ENCODE data around the gene CCDC174. TPM values are rescaled to one million over a fixed set of nuclear protein-coding genes. Genes with fewer than 3 reads are reported as not detected.

The CCDC174 gene
- total and polyA plus RNA-seq, 4 donors: 4.9 to 14.2 (median 7.0) TPM

- Histone ChIP-seq H3K27me3 (ENCODE audit: control insufficient read depth in 4 of 4, insufficient read depth in 4 of 4, low read length in 3 of 4) (no peaks in the 10 kb centered on the region), H3K9ac (ENCODE audit: low read depth in 1 of 2, low read length in 2 of 2) (no peak overlapping the region), H3K4me3 (ENCODE audit: low read depth in 1 of 3, low read length in 3 of 3) (no peak overlapping the region), H3K27ac (ENCODE audit: low read depth in 1 of 2, low read length in 2 of 2) (no peak overlapping the region), H3K36me3 (ENCODE audit: control insufficient read depth in 4 of 4, insufficient read depth in 3 of 4, low read depth in 1 of 4, low read length in 3 of 4) (no peaks in the 10 kb centered on the region), H3K4me1 (ENCODE audit: control insufficient read depth in 4 of 4, insufficient read depth in 4 of 4, low read length in 3 of 4) (peaks cover 0 to 15% (median 2%) of the 10 kb centered on the region in 4 donors), H3K9me3 (ENCODE audit: control insufficient read depth in 4 of 4, low read length in 3 of 4) (no peaks in the 10 kb centered on the region)
- WGBS: 76% methylated on average over 7 of the region's 7 CpGs
- DNase-seq (ENCODE audit: low spot score): no peak
- TF ChIP-seq HNF4A (conservative IDR thresholded peaks at IDR 0.05): no peak
- no peak for TF ChIP-seq RAD21 (IDR thresholded peaks at IDR 0.05)
- TF ChIP-seq JUND (IDR thresholded peaks at IDR 0.05): no peak
- no peak for TF ChIP-seq HNF4G (IDR thresholded peaks at IDR 0.05)
- TF ChIP-seq FOXA2 (IDR thresholded peaks at IDR 0.05): no peak
Observed at GRCh38 chr3:14620512-14620911, 31.1 kb upstream of the CCDC174 start.

GRCh38 chr3:14621093-14621492 is 30.5 kb upstream of the CCDC174 start:
- Histone ChIP-seq H3K36me3 (ENCODE audit: control insufficient read depth in 4 of 4, insufficient read depth in 3 of 4, low read depth in 1 of 4, low read length in 3 of 4) (no peaks in the 10 kb centered on the region), H3K9me3 (ENCODE audit: control insufficient read depth in 4 of 4, low read length in 3 of 4) (no peaks in the 10 kb centered on the region), H3K27me3 (ENCODE audit: control insufficient read depth in 4 of 4, insufficient read depth in 4 of 4, low read length in 3 of 4) (no peaks in the 10 kb centered on the region), H3K4me3 (ENCODE audit: low read depth in 1 of 3, low read length in 3 of 3) (no peak overlapping the region), H3K27ac (ENCODE audit: low read depth in 1 of 2, low read length in 2 of 2) (no peak overlapping the region), H3K9ac (ENCODE audit: low read depth in 1 of 2, low read length in 2 of 2) (no peak overlapping the region), H3K4me1 (ENCODE audit: control insufficient read depth in 4 of 4, insufficient read depth in 4 of 4, low read length in 3 of 4) (peaks cover 0 to 15% (median 2%) of the 10 kb centered on the region in 4 donors)
- TF ChIP-seq CTCF (IDR thresholded peaks at IDR 0.05; ENCODE audit: low read depth, low read length, missing input control): no peak
- TF ChIP-seq RXRA (IDR thresholded peaks at IDR 0.05): no peak
- no peak for TF ChIP-seq REST (IDR thresholded peaks at IDR 0.05)
- no peak for TF ChIP-seq NR2F2 (IDR thresholded peaks at IDR 0.05)
- TF ChIP-seq MAX (IDR thresholded peaks at IDR 0.05): no peak
- no peak for TF ChIP-seq GABPA (IDR thresholded peaks at IDR 0.05 in 1 of 2, conservative IDR thresholded peaks at IDR 0.05 in 1 of 2)
- TF ChIP-seq EGR1 (IDR thresholded peaks at IDR 0.05; ENCODE audit: low read depth in 2 of 2): no peak
- TF ChIP-seq YY1 (IDR thresholded peaks at IDR 0.05): no peak
- no peak for TF ChIP-seq FOXA2 (IDR thresholded peaks at IDR 0.05)
- no peak for TF ChIP-seq FOXA1 (IDR thresholded peaks at IDR 0.05)
- no peak for TF ChIP-seq TAF1 (conservative IDR thresholded peaks at IDR 0.05)
- no peak for TF ChIP-seq JUND (IDR thresholded peaks at IDR 0.05)
- WGBS: 92% methylated on average over 4 of the region's 4 CpGs
- no peak for DNase-seq (ENCODE audit: low spot score)

Measured in liver (tissue), 9 donors.